Osteocyte (in vitro differentiated cells): ENCODE data around the gene CANT1. TPM values are rescaled to one million over a fixed set of nuclear protein-coding genes. Genes with fewer than 3 reads are reported as not detected.

Experiments used
- DNase-seq: peaks from one replicate; pipeline ENCODE4 v3.0.0; 2021; ENCODE audit warnings: mixed read lengths; ENCODE audit not compliant: unreplicated experiment; ENCODE audit errors: extremely low spot score
- H3K27ac Mint-ChIP-seq: one replicate; pipeline ENCODE4 v1.8.0; 2021; ENCODE audit warnings: mild to moderate bottlenecking, mixed read lengths; ENCODE audit not compliant: unreplicated experiment
- H3K27me3 Mint-ChIP-seq: one replicate; pipeline ENCODE4 v1.8.0; 2021; ENCODE audit warnings: mixed read lengths; ENCODE audit not compliant: unreplicated experiment
- H3K36me3 Mint-ChIP-seq: one replicate; pipeline ENCODE4 v1.8.0; 2021; ENCODE audit warnings: mixed read lengths; ENCODE audit not compliant: unreplicated experiment
- H3K4me1 Mint-ChIP-seq: one replicate; pipeline ENCODE4 v1.8.0; 2021; ENCODE audit warnings: mixed read lengths; ENCODE audit not compliant: unreplicated experiment
- H3K4me3 Mint-ChIP-seq: one replicate; pipeline ENCODE4 v1.8.0; 2021; ENCODE audit warnings: mild to moderate bottlenecking, moderate library complexity, mixed read lengths; ENCODE audit not compliant: unreplicated experiment
- H3K9me3 Mint-ChIP-seq: one replicate; pipeline ENCODE4 v1.8.0; 2021; ENCODE audit warnings: mixed read lengths; ENCODE audit not compliant: unreplicated experiment
- total RNA-seq: library from RNA; stranded (reverse); gene quantifications from 2 replicates; pipeline ENCODE4 v1.2.1, GENCODE V29; 2021
- TF ChIP-seq, protein P1 (sequence below): fragments of 200-600 bp; sonication (generic); IDR thresholded peaks from 2 replicates; pipeline ENCODE4 v1.5.0; 2021; ENCODE audit warnings: antibody characterized with exemption, mild to moderate bottlenecking, moderate library complexity

The CANT1 gene
- total RNA-seq, 1 donor from 2014 or later, result 62.3 TPM

GRCh38 chr17:79006794-79007503 is 2.6 kb downstream of the CANT1 start:
- Mint-ChIP-seq H3K36me3 (peaks cover 6% of the 10 kb centered on the region), H3K4me1 (peaks cover 39% of the 10 kb centered on the region), H3K27ac (peak overlapping the region; percentile 46), H3K9me3 (no peaks in the 10 kb centered on the region), H3K4me3 (peak overlapping the region; percentile 18), H3K27me3 (no peaks in the 10 kb centered on the region)
- no peak for DNase-seq
- TF ChIP-seq, protein P1, sequence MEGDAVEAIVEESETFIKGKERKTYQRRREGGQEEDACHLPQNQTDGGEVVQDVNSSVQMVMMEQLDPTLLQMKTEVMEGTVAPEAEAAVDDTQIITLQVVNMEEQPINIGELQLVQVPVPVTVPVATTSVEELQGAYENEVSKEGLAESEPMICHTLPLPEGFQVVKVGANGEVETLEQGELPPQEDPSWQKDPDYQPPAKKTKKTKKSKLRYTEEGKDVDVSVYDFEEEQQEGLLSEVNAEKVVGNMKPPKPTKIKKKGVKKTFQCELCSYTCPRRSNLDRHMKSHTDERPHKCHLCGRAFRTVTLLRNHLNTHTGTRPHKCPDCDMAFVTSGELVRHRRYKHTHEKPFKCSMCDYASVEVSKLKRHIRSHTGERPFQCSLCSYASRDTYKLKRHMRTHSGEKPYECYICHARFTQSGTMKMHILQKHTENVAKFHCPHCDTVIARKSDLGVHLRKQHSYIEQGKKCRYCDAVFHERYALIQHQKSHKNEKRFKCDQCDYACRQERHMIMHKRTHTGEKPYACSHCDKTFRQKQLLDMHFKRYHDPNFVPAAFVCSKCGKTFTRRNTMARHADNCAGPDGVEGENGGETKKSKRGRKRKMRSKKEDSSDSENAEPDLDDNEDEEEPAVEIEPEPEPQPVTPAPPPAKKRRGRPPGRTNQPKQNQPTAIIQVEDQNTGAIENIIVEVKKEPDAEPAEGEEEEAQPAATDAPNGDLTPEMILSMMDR, result no peak

GRCh38 chr17:79006046-79006445 is 3.5 kb downstream of the CANT1 start:
- peaks cover 38% of the 10 kb centered on the region for H3K4me1 Mint-ChIP-seq
- no peaks in the 10 kb centered on the region for H3K27me3 Mint-ChIP-seq
- TF ChIP-seq, protein P1, result no peak
- no peak overlapping the region for H3K4me3 Mint-ChIP-seq
- H3K27ac Mint-ChIP-seq, result no peak overlapping the region
- H3K36me3 Mint-ChIP-seq, result peaks cover 6% of the 10 kb centered on the region
- H3K9me3 Mint-ChIP-seq, result no peaks in the 10 kb centered on the region
- no peak for DNase-seq

- TF ChIP-seq, protein P1, result no peak
- no peak overlapping the region for H3K4me3 Mint-ChIP-seq
- no peak for DNase-seq
- H3K27ac Mint-ChIP-seq, result peak overlapping the region; percentile 7
- H3K27me3 Mint-ChIP-seq, result no peaks in the 10 kb centered on the region
- peaks cover 6% of the 10 kb centered on the region for H3K36me3 Mint-ChIP-seq
- peaks cover 35% of the 10 kb centered on the region for H3K4me1 Mint-ChIP-seq
- H3K9me3 Mint-ChIP-seq, result no peaks in the 10 kb centered on the region
Measured at GRCh38 chr17:79005063-79005861, 4.3 kb downstream of the CANT1 start.

- DNase-seq, result no peak
- TF ChIP-seq, protein P1, result no peak
- H3K4me1 Mint-ChIP-seq, result peaks cover 28% of the 10 kb centered on the region
- no peaks in the 10 kb centered on the region for H3K27me3 Mint-ChIP-seq
- no peak overlapping the region for H3K4me3 Mint-ChIP-seq
- H3K36me3 Mint-ChIP-seq, result peaks cover 9% of the 10 kb centered on the region
- H3K27ac Mint-ChIP-seq, result no peak overlapping the region
- no peaks in the 10 kb centered on the region for H3K9me3 Mint-ChIP-seq
Measured at GRCh38 chr17:79003661-79004411, 5.7 kb downstream of the CANT1 start.
